Uterus (tissue), 2 donors: ENCODE results near the gene NEK6.

Source experiments
- POLR2A ChIP-seq, 2 donors: fragments of 450-650 bp; IDR thresholded peaks; one replicate each; pipeline ENCODE4 v1.6.1; 2016; ENCODE audit warnings: antibody characterized with exemption in 2 of 2, mild to moderate bottlenecking in 1 of 2, moderate library complexity in 1 of 2
- TF ChIP-seq, protein P1 (sequence below), 4 experiments: fragments of 200-600 bp in 2 of 4; fragments of 450-650 bp in 2 of 4; sonication (generic) in 2 of 4; IDR thresholded peaks; one replicate each; pipeline ENCODE4 v1.5.1; 2016 to 2019; ENCODE audit warnings: antibody characterized with exemption in 4 of 4, mild to moderate bottlenecking in 2 of 4, moderate library complexity in 1 of 4

DNA sequence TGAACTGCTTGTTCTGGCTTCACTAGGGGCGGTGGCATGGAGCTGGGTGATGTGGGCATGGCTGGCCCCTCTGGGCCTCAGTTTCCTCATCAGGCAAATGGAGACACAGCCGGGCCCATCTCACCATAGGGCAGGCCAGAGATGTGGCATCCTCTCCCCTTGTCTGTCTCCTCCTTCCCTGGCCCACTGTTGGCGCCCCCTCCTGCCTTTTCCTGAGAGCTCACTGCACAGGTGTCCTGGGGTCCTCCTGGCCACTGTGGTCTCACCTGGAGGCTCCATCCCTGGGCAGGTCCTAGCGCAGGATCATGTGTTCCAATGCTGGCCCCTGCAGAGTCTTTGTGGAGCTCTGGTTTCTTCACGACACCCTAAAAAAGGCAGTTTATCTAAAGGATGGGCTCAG, 53.5 kb downstream of the NEK6 start:
- no peak for TF ChIP-seq POLR2A (IDR thresholded peaks at IDR 0.05)
- TF ChIP-seq, protein P1, sequence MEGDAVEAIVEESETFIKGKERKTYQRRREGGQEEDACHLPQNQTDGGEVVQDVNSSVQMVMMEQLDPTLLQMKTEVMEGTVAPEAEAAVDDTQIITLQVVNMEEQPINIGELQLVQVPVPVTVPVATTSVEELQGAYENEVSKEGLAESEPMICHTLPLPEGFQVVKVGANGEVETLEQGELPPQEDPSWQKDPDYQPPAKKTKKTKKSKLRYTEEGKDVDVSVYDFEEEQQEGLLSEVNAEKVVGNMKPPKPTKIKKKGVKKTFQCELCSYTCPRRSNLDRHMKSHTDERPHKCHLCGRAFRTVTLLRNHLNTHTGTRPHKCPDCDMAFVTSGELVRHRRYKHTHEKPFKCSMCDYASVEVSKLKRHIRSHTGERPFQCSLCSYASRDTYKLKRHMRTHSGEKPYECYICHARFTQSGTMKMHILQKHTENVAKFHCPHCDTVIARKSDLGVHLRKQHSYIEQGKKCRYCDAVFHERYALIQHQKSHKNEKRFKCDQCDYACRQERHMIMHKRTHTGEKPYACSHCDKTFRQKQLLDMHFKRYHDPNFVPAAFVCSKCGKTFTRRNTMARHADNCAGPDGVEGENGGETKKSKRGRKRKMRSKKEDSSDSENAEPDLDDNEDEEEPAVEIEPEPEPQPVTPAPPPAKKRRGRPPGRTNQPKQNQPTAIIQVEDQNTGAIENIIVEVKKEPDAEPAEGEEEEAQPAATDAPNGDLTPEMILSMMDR (IDR thresholded peaks at IDR 0.05) = no peak
